DMS79 treated with DMSO at 0.1 percent for 48 hours (cell line): ENCODE measurements around the gene SNX5.

Source experiments
- DNase-seq: peaks from one replicate; lab custom pipeline; 2025; lab: John Stamatoyannopoulos, UW

The SNX5 gene

GRCh38 chr20:17992847-17993513 is 24.4 kb upstream of the SNX5 start:
- no peak for DNase-seq

GRCh38 chr20:17992224-17992637 is 23.6 kb upstream of the SNX5 start:
- DNase-seq: no peak

- DNase-seq: no peak
Measured at GRCh38 chr20:17990278-17990972, 21.8 kb upstream of the SNX5 start.

- no peak for DNase-seq
Measured at GRCh38 chr20:17987988-17988387, 19.4 kb upstream of the SNX5 start.

- DNase-seq: no peak
Measured at GRCh38 chr20:17985388-17986018, 16.9 kb upstream of the SNX5 start.

GRCh38 chr20:17976305-17976704 is 7.7 kb upstream of the SNX5 start:
- no peak for DNase-seq

- peak; percentile 63 for DNase-seq
Measured at GRCh38 chr20:17972121-17972520, 3.5 kb upstream of the SNX5 start.

GRCh38 chr20:17971300-17972013 is 2.9 kb upstream of the SNX5 start:
- DNase-seq: no peak

- DNase-seq: peak; percentile 29
Measured at GRCh38 chr20:17969884-17970409, 1.4 kb upstream of the SNX5 start.

GRCh38 chr20:17969278-17969883 is 787 bp upstream of the SNX5 start:
- DNase-seq: peak; percentile 58

GRCh38 chr20:17967521-17968365 is 851 bp downstream of the SNX5 start:
- peak; percentile 29 for DNase-seq

GRCh38 chr20:17966432-17967310 is 1.9 kb downstream of the SNX5 start:
- peak; percentile 18 for DNase-seq

GRCh38 chr20:17965042-17965697 is 3.4 kb downstream of the SNX5 start:
- no peak for DNase-seq

- DNase-seq: no peak
Measured at GRCh38 chr20:17964632-17965031, 4.0 kb downstream of the SNX5 start.

- no peak for DNase-seq
Measured at GRCh38 chr20:17964073-17964472, 4.5 kb downstream of the SNX5 start.

GRCh38 chr20:17963114-17963897 is 5.3 kb downstream of the SNX5 start:
- no peak for DNase-seq

GRCh38 chr20:17961587-17961940 is 7.0 kb downstream of the SNX5 start:
- DNase-seq: no peak

GRCh38 chr20:17960927-17961586 is 7.5 kb downstream of the SNX5 start:
- no peak for DNase-seq
